GM18858 (cell line): ENCODE measurements around the gene IL9.

Experiments used
- ATAC-seq: cut with Tn5 transposase; IDR thresholded peaks from one replicate; pipeline ENCODE4 v1.9.1; 2021; ENCODE audit not compliant: unreplicated experiment

IL9 gene

GRCh38 chr5:135895474-135896006 lies at the start of gene IL9:
TSS of gene IL9 (minus strand) at chr5:135895841. CDS start at chr5:135895816, 25 bp downstream.
- no peak for ATAC-seq

- no peak for ATAC-seq
Measured at GRCh38 chr5:135944967-135945560, 49.4 kb upstream of the IL9 start.

DNA sequence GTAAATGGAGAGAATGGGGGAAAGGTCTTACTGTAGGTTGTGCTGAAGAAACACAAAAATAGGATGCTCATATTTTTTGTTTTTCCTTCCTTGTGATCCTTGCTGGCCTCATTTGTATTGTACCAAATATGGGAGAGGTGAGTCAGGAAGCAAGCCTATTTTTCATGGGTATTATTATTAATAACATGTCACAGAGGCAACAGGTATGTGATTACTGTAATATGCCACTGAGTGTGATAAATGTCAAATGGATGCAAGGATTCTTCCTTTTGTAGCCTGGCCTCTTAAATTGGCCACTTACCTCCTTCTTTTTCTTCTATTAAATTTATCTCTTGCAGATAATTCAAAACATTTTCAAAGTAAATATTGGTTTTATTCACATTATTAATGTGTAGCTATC lies 48.9 kb upstream of the IL9 start:
- no peak for ATAC-seq

DNA sequence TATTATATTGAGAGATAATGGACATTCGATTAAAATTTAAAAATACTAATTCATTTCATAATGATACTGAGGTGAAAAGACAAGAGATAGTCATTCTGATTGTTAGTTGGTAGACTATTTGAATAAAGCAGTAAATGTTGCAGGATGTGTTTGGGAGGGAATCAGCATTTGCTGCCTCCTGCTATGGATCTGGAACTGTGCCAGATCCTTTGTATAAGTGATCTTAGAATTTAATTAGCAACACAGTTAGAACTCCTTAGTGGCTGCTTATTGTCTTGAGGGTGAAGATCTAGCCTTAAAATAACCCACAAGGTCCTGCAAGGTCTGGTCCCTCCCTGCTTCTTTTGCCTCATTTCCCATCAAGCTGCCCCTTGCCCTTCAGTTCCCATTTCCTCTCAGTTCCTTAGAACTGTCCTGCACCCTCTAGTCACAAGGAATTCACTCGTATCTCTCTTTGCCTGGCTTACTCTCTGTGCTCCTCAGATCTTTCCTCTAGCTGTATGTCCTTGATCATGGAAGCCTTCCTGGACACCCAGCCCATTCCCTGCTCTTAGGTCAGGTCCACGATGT lies 46.6 kb upstream of the IL9 start:
- ATAC-seq: no peak

- ATAC-seq: no peak
Measured at GRCh38 chr5:135941711-135942110, 46.1 kb upstream of the IL9 start.

DNA sequence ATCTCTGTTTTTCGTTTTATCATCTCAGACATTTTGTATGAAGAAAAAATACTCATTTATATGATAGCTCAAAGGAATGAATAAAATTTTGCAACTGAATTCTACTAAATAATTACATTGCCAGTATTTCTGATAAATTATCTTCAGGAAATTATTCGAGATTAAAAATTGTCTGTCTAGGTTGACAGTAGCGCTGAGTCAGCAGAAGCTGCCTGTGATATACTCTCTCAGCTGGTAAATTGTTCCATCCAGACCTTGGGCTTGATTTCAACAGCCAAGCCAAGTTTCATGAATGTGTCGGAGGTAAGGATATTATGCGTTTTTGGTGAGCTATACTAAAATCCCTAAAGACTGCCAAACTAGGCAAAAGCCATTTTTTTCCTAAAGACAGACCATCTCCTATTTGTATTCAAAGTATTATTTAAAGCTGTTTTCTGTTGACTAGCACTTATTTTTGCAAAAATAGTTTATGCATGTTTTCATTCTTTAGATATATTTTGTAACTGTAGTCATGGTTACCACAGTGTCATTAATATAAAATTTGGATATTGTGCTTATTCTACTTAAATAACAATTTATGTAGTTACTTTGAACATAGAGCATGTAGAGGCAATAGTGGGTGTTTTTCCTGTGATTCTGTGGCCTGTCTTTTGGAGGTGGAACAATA lies 41.7 kb upstream of the IL9 start:
- no peak for ATAC-seq

GRCh38 chr5:135934939-135935338 lies 39.3 kb upstream of the IL9 start:
- ATAC-seq: no peak

DNA sequence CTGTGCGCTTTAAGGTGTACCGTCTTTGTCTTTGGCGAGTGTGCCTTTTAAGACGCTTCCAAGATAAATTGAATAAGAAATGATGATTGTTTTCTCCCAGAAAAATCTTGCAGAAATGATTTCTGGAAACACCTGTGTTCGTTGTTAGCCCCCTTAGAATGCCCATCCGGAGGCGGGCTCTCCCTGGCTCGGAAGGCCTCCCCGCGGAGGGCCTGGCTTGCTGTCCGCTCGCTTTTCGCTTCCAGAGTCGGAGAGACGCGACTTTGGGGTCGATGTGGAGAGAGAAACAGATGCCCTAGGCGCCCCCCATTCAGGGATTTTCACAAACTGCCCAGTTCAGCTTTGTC lies 35.3 kb upstream of the IL9 start:
- no peak for ATAC-seq

DNA sequence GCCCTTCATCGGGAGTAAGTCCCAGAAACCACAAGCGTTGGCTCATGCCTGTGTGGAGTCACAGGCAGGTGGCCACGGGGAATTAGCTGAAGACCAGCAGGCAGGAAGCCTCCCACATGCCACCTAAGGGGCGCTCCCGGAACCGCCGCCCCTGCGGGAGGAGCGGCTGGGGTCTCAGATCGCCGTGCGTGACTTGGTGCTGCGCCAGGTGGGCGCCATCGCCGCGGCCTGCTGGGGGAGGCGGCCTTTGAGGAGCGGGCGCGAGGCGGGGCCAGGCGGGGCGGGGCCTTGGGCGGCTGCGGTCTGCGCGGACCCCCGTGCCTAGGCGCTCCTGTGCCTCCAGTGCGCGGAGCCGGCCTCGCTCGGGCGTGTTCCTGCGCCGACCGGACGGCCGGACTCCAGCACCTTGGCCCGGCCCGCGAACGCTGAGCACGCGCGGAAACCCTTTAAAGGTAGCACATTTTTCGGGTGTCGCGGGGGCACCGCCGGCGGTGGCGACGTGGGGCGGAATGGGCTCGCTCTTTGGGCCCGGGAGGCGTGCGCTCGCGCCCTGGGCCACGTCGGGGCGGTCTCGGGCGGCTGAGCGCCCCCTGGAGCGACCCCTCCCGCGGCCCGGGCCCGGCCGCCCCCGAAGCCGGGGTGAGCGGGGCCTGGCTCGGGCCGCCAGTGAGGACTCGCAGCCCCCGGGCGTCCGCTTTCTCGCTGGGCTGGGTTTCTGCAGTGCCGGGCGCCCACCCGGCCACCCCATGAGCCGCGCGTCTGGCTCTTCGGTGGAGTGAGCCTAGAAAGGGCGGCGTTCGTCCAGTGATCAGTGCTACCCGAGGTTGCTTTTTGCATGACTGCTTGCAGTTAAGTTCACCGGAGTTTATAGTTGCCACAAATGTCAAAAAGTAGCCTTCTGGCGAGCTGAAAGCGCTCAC lies 34.6 kb upstream of the IL9 start:
- ATAC-seq: no peak

- ATAC-seq: no peak
Measured at GRCh38 chr5:135921388-135921787, 25.7 kb upstream of the IL9 start.

DNA sequence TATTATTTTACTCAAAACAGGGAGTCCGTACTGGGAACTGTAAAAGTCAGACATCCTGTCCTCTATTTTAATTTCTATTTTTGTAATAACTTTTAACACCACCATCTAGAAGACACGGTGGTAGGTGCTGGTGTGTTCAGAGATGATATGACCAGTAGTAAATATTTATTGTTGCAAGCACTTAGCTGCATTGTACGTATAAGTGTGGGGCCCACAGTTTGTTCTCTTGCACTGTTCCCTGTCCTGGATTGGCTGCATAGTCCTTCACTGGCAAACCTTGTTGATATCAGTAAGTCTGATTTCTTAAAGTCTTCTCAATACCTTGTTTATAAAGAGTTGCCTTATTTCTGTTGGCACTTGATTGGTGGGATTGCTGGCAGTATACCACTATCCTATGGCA lies 24.6 kb upstream of the IL9 start:
- no peak for ATAC-seq

GRCh38 chr5:135916638-135917263 lies 21.1 kb upstream of the IL9 start:
- no peak for ATAC-seq

GRCh38 chr5:135915466-135916001 lies 19.9 kb upstream of the IL9 start:
- no peak for ATAC-seq

DNA sequence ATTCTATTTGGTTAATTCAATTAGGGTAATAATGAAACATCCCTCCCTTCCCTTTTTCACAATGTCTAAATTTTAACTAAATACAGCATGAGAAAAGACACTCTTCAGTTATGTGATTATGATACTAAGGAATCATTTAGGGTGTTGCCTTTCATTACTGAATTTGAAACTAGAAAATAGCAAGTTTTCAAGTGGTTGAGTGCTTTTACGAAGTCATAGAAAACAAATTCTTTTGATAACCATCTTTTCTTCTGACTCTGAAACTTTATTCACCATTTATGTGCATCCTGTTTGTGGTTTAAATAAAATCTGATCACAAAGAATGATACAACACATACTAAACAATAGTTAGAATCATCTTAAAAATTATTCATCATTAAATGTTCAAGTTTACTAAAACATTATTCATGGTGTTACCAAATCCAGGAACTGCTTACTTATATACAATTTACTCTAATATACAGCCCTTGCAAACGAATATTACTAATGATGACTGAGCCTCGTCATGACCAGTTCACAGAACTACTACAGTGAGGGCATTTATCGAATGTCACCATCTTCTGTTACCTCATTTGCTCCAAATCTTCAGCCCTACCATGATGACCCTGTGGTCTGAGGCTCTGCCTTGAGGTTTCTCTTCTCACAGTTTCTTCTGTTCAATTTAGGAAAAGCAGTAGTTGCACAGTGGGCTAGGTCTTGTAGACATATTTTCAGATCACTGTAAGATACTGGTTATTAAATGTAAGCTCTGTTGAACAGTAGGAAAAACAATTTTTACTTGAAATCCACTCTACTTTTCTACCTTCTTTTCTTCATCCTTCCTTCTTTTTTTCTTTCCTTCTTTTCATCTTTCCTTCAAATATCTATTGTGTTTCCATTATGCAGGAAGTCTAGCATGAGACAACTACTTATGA lies 18.3 kb upstream of the IL9 start:
- no peak for ATAC-seq

DNA sequence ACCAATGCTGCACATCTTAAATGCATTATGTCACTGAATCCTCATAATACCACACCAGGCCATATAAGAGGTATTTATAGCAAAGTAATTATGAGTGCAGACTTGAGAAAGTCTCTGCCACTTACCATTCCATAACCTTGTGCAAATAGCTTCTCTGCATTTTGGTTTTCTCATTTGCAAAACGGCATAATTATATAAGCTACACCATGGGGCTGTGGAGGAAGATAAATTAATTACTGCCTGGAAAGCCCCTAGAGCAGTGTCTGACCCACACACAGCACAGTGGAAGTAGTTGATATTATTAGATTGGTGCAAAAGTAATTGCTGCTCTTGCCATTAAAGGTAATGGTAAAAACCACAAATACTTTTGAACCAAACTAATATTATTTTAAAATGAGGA lies 9.5 kb upstream of the IL9 start:
- no peak for ATAC-seq

DNA sequence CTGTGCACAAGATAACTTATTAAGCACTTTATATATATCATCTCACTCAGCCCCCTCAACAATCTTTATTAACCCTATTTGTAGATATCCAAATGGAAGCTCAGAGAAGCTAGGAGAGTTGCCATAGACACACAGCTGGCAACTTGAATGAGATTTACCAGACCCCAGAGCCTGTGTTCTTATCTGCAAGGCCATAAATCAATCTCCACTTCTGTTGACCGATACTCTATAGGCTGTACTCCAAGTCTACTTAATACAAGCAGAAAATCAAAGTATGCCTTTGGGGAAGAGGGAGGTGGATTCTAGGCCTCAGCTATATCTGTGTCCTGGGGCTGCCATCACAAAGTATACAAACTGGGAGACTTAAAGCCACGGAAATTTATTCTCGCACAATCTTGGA lies 6.0 kb upstream of the IL9 start:
- ATAC-seq: no peak

DNA sequence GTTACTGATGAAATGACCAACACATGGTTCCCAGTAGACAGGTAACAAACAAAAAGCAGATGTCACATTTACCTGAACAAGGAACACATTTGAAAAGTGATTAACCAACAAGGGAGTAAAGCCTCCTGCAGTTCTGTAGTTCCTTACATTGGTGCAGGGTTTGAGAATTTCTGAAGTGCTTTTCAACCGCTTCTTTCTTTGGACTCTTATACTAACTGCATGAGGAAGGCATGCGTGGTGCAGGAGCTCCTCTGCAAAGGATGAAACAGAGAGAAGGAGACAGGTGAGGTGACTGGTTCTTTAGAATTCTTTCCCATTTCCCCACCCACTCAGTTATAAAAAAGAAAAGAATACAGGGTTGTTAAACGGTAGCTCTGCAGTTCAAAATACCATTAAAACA lies 4.6 kb upstream of the IL9 start:
- ATAC-seq: no peak

- no peak for ATAC-seq
Measured at GRCh38 chr5:135898651-135899050, 3.0 kb upstream of the IL9 start.

DNA sequence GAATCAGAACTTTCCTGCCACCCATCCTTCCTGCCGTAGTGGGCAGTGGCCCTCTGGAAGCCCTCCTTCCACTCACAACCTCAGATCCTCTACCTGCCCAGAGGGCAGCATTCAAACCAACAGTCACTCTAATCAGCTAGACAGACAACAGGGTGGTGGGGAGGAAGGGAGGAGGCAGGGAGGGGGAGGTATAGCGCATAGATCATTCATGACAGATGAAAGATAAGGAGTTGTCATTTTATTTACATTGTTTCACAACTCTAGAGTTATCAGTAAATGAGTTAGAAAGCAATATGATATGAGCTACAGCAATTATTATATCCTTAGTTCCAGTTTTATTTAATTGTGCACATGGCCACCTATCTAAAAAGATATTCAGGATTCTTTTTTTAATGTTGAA lies 852 bp downstream of the IL9 start:
- no peak for ATAC-seq

DNA sequence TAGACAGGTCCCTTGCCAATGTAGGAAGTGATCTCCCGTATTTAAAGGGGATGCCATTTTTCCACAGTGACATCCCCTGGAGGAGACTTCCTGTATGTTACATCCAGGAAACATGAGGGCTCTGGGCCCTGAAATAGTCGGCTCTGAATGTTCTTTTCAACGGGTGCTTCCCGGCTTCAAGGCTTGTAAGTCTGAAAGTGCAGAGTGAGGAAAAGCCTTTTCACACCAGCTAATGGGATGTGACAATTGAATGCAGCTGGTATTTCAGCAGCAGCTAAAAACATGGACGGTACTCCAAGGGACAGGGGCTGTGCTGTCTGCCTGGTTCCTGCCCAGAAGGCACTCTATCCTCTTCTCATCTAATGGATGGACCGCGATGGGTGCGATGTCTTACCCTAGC lies 1.4 kb downstream of the IL9 start:
- no peak for ATAC-seq
